Subcutaneous adipose tissue (tissue), 4 donors: Measurements from ENCODE around the gene MX1. TPM values are rescaled to one million over a fixed set of nuclear protein-coding genes. Genes with fewer than 3 reads are reported as not detected.

ENCODE experiments used
- total RNA-seq, 4 donors: library from RNA; depleted of rRNA; stranded (reverse); fragments of >200 nt; gene quantifications; one replicate each; pipeline ENCODE4 v1.1.0, GENCODE V29; 2016
- TF ChIP-seq, protein P1 (sequence below): fragments of 450-650 bp; IDR thresholded peaks from one replicate; pipeline ENCODE4 v1.5.1; 2016; ENCODE audit warnings: low read depth, mild to moderate bottlenecking, control low read depth, antibody characterized with exemption, moderate library complexity

The MX1 gene
- total RNA-seq, 4 donors from 2014 or later = 12.6 to 47.5 (median 29.4) TPM

DNA sequence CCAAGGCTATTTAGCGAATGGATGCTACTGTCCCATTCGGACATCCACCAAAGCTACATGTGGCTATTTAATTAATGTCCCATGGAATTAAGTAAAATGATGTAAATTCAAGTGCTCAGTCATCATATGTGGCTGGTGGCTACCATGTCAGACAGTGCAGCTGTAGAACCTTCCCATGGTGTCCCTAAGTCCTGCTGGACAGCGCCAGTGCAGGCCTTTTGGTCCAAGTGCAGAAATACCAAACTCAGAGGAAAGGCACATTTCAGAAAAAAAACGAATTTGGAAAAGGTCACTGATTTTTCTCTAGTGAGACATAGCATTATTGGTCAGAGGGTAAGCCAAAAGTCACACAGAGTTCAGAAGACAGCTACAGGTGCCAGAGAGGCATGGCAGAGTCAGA, 64.3 kb downstream of the MX1 start:
- TF ChIP-seq, protein P1, sequence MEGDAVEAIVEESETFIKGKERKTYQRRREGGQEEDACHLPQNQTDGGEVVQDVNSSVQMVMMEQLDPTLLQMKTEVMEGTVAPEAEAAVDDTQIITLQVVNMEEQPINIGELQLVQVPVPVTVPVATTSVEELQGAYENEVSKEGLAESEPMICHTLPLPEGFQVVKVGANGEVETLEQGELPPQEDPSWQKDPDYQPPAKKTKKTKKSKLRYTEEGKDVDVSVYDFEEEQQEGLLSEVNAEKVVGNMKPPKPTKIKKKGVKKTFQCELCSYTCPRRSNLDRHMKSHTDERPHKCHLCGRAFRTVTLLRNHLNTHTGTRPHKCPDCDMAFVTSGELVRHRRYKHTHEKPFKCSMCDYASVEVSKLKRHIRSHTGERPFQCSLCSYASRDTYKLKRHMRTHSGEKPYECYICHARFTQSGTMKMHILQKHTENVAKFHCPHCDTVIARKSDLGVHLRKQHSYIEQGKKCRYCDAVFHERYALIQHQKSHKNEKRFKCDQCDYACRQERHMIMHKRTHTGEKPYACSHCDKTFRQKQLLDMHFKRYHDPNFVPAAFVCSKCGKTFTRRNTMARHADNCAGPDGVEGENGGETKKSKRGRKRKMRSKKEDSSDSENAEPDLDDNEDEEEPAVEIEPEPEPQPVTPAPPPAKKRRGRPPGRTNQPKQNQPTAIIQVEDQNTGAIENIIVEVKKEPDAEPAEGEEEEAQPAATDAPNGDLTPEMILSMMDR = no peak

DNA sequence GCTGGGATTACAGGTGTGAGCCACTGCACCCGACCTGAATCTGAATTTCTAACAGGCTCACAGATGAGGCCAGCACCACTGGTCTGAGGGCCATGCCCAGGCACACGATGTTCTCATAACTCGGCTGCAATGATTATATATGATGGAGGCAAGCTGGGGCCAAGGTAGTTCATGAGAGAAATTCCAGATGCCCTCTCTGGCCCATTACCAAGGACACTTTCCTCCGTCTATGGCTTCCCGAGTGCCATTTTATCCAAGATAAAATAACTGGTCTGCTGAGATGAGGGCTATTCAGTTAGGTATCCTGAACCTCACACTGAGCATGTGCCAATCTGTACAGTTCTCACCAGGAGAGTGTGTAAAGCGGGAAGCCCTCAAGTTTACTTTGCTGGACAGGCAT, 65.4 kb downstream of the MX1 start:
- TF ChIP-seq, protein P1 = no peak

DNA sequence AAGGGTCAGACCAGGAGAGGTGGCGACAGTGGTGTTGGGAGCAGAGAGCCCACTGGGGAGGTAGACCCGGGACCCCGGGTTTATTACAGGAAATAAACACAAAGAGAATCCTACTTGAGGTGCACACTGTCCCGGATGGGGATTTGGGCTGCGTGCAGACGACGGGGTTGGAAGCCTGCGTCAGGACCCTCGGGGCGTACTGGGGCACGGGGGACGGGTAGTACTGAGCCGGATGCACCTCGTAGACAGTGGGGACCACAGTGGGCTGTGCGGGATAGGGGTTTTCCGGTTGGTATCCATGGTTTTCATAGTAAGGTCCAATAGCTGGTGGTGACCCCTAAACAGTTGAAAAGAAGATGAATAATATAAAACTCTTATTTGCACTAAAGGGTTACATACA, 68.2 kb downstream of the MX1 start:
- TF ChIP-seq, protein P1 = no peak

DNA sequence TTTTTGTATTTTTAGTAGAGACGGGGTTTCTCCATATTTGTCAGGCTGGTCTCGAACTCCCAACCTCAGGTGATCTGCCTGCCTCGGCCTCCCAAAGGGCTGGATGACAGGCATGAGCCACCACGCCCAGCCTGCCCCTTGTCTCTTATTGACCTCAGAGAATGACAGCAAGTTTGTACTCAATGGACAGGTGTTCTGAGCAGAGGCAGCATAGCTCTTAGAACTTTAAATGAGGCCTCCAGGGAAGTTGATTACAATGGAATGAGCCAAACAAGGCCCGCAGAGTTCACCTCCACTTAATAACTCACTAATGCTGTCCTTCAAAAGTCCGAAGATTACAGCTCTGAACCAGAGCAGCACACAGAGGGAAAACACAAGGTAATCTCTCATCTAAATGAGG, 71.0 kb downstream of the MX1 start:
- TF ChIP-seq, protein P1 = no peak

DNA sequence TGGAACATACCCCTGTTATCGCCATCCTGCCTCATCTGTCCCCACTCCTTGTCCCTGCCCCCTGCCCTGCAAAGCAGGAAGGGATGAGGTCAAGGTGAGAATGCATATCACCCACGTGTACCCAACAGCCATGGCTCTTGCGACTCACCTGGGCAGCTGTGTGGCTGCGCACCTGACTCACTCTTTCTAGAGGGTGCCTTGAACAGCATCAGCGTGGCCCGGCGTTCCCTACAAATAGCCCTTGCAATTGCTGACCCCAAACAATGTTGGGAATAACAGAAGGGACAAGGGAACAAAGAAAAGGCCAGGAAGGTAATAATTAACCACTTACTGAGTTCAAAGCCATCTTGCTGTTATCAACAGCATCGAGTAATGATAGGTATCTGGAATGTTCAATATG, 71.7 kb downstream of the MX1 start:
- TF ChIP-seq, protein P1 = no peak

DNA sequence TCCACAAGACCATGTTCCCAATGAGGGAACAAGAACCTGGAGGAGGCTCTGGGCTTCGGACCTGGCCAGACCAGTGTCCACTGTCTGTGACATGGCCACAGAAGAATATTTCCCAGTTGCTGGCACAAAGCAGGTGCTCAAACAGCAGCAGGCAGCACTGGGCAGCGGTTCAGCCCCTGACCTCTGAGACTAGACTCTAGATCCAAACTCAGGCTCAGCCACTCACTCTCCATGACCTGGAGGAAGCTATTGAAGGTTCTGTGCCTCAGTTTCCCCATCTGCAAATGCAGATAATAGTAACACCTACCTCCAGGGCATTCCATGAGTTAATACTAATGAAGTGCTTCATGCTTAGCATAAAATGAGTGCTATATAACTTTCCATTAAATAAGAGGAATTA, 73.9 kb downstream of the MX1 start:
- TF ChIP-seq, protein P1 = no peak

DNA sequence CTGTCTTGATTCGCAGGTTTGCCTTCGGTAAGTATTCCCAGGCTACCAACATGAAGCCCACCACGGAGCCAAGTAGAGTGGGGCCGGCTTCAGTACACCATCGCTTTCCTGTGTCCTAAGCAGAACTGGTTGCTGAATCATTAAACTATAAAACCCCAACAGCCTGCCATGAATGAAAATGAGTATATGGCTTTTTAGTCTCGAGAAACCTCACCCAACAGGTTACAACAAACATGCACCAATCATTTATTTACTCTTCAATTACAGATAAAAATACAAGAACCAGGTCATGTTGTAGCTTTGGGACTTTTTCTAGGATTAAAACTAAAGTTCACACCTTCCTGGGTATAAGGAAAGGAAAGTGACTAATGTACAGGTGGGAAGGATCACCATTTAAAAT, 74.3 kb downstream of the MX1 start:
- TF ChIP-seq, protein P1 = no peak
